Stimulated activated CD4-positive, alpha-beta T cell treated with anti-CD3 and anti-CD28 coated beads, Interleukin-15, amount 100 ng/mL, for 1 hour (primary cell): ENCODE measurements around the gene B3GNT2.
"Not testable (repeated sequence)": the region's sequence is repeated elsewhere in the genome, so short reads cannot be mapped to it uniquely, and the experiment has no call there.

ENCODE experiments used
- DNase-seq, 2 donors: peaks; one replicate each; pipeline ENCODE4 v3.0.0-alpha.2; 2020; ENCODE audit warnings: low read depth in 1 of 2, low spot score in 1 of 2

The B3GNT2 gene

GRCh38 chr2:62234755-62235655 is 39.1 kb downstream of the B3GNT2 start:
- no peak for DNase-seq

- no peak for DNase-seq
These were observed 40.6 kb downstream of the B3GNT2 start for GRCh38 chr2:62236499-62236898.

- DNase-seq = no peak
These were observed 42.3 kb downstream of the B3GNT2 start for GRCh38 chr2:62238236-62238635.

- DNase-seq = no peak
These were observed 44.6 kb downstream of the B3GNT2 start for GRCh38 chr2:62240546-62240945.

GRCh38 chr2:62243983-62244382 is 48.1 kb downstream of the B3GNT2 start:
- DNase-seq = no peak

- no peak for DNase-seq
These were observed 52.3 kb downstream of the B3GNT2 start for GRCh38 chr2:62248226-62248625.

GRCh38 chr2:62250239-62250638 is 54.3 kb downstream of the B3GNT2 start:
- no peak for DNase-seq

GRCh38 chr2:62254424-62255266 is 58.7 kb downstream of the B3GNT2 start:
- DNase-seq = no peak

GRCh38 chr2:62257466-62257865 is 61.6 kb downstream of the B3GNT2 start:
- DNase-seq = no peak

GRCh38 chr2:62263076-62263715 is 67.3 kb downstream of the B3GNT2 start:
- no peak for DNase-seq

- no peak for DNase-seq
These were observed 68.3 kb downstream of the B3GNT2 start for GRCh38 chr2:62264186-62264585.

GRCh38 chr2:62265106-62265505 is 69.2 kb downstream of the B3GNT2 start:
- no peak for DNase-seq

GRCh38 chr2:62266433-62267038 is 70.6 kb downstream of the B3GNT2 start:
- no peak for DNase-seq

GRCh38 chr2:62267696-62268095 is 71.8 kb downstream of the B3GNT2 start:
- DNase-seq = no peak

GRCh38 chr2:62268681-62269188 is 72.8 kb downstream of the B3GNT2 start:
- not testable (repeated sequence) for DNase-seq

GRCh38 chr2:62270728-62271127 is 74.8 kb downstream of the B3GNT2 start:
- DNase-seq = no peak
